Suprapubic skin (tissue), 4 donors: ENCODE data around the gene DGKE.

ENCODE experiments used
- CTCF ChIP-seq, 2 donors: fragments of 200-600 bp in 1 of 2; fragments of 450-650 bp in 1 of 2; sonication (generic) in 1 of 2; IDR thresholded peaks; one replicate each; pipeline ENCODE4 v1.5.1; 2016 to 2019; ENCODE audit warnings: antibody characterized with exemption in 2 of 2, mild to moderate bottlenecking in 1 of 2, moderate library complexity in 1 of 2
- EP300 ChIP-seq: sonication (generic); formaldehyde crosslinking; IDR thresholded peaks from one replicate; pipeline ENCODE4 v1.6.1; 2017; ENCODE audit warnings: antibody characterized with exemption
- POLR2A ChIP-seq, 2 donors: fragments of 450-650 bp; IDR thresholded peaks; one replicate each; pipeline ENCODE4 v1.6.1; 2017; ENCODE audit warnings: antibody characterized with exemption in 2 of 2, mild to moderate bottlenecking in 2 of 2, moderate library complexity in 2 of 2
- POLR2AphosphoS5 ChIP-seq, 3 donors: sonication (generic); formaldehyde crosslinking; IDR thresholded peaks; one replicate each; pipeline ENCODE4 v1.6.1; 2017; ENCODE audit warnings: antibody characterized with exemption in 3 of 3

GRCh38 chr17:56833809-56834379 lies at the start of gene DGKE, which contains the start of gene C17orf67:
- TF ChIP-seq CTCF (IDR thresholded peaks at IDR 0.05), result no peak
- TF ChIP-seq POLR2A (IDR thresholded peaks at IDR 0.05), result peak in 1 of 2 donors; percentile 27
- no peak for TF ChIP-seq POLR2AphosphoS5 (IDR thresholded peaks at IDR 0.05)
- no peak for TF ChIP-seq EP300
